Measurements from ENCODE around the gene AMDHD2.

Gene AMDHD2

GRCh38 chr16:2520097-2520783 lies at the start of gene AMDHD2 (continued):
- TF ChIP-seq ZNF654 (tag by site-specific recombination; IDR thresholded peaks at IDR 0.05; ENCODE audit: low read depth) (no peak), ZNF112 (tag by site-specific recombination; IDR thresholded peaks at IDR 0.05) (no peak), ZNF350 (tag by site-specific recombination; IDR thresholded peaks at IDR 0.05) (no peak), ZBTB11 (tag by site-specific recombination; conservative IDR thresholded peaks at IDR 0.05; ENCODE audit: low read depth) (no peak), ZNF660 (tag by site-specific recombination; IDR thresholded peaks at IDR 0.05) (peak; percentile 31; the same call in 1 of the 2 replicates), KLF10 (tag by site-specific recombination; IDR thresholded peaks at IDR 0.05) (peak; percentile 51; the same call in 1 of the 2 replicates), OVOL3 (tag by site-specific recombination; IDR thresholded peaks at IDR 0.05) (no peak), INSM2 (tag by site-specific recombination; IDR thresholded peaks at IDR 0.05) (0 out of 2 replicates have a peak, but pooled peaks have one; percentile 22), ZNF169 (tag by site-specific recombination; IDR thresholded peaks at IDR 0.05) (no peak), ZFP3 (tag by site-specific recombination; IDR thresholded peaks at IDR 0.05; ENCODE audit: low read depth) (no peak), SP2 (tag by site-specific recombination; IDR thresholded peaks at IDR 0.05) (peak; percentile 60), ZBTB6 (tag by site-specific recombination; IDR thresholded peaks at IDR 0.05) (peak; percentile 79), ZNF391 (tag by site-specific recombination; IDR thresholded peaks at IDR 0.05; ENCODE audit: borderline replicate concordance, low read depth) (no peak), ZNF133 (tag by site-specific recombination; IDR thresholded peaks at IDR 0.05) (no peak), ZBTB10 (tag by site-specific recombination; IDR thresholded peaks at IDR 0.05) (no peak), ZBTB20 (tag by site-specific recombination; IDR thresholded peaks at IDR 0.05) (peak; percentile 33; the same call in 1 of the 2 replicates)
- TF ChIP-seq, protein P1, sequence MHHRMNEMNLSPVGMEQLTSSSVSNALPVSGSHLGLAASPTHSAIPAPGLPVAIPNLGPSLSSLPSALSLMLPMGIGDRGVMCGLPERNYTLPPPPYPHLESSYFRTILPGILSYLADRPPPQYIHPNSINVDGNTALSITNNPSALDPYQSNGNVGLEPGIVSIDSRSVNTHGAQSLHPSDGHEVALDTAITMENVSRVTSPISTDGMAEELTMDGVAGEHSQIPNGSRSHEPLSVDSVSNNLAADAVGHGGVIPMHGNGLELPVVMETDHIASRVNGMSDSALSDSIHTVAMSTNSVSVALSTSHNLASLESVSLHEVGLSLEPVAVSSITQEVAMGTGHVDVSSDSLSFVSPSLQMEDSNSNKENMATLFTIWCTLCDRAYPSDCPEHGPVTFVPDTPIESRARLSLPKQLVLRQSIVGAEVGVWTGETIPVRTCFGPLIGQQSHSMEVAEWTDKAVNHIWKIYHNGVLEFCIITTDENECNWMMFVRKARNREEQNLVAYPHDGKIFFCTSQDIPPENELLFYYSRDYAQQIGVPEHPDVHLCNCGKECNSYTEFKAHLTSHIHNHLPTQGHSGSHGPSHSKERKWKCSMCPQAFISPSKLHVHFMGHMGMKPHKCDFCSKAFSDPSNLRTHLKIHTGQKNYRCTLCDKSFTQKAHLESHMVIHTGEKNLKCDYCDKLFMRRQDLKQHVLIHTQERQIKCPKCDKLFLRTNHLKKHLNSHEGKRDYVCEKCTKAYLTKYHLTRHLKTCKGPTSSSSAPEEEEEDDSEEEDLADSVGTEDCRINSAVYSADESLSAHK (tag by site-specific recombination; IDR thresholded peaks at IDR 0.05): no peak
